Testis (tissue), 2 donors: ENCODE measurements around the gene ITPR2.

Experiments
- POLR2A ChIP-seq: fragments of 450-650 bp; IDR thresholded peaks from one replicate; pipeline ENCODE4 v1.6.1; 2017; ENCODE audit warnings: antibody characterized with exemption, mild to moderate bottlenecking, moderate library complexity
- TF ChIP-seq, protein P1 (sequence below), 3 experiments: fragments of 450-650 bp in 2 of 3; fragments of 200-600 bp in 1 of 3; sonication (generic) in 1 of 3; IDR thresholded peaks; one replicate each; pipeline ENCODE4 v1.5.1; 2016 to 2019; ENCODE audit warnings: antibody characterized with exemption in 3 of 3, mild to moderate bottlenecking in 2 of 3, moderate library complexity in 1 of 3

- TF ChIP-seq, protein P1, sequence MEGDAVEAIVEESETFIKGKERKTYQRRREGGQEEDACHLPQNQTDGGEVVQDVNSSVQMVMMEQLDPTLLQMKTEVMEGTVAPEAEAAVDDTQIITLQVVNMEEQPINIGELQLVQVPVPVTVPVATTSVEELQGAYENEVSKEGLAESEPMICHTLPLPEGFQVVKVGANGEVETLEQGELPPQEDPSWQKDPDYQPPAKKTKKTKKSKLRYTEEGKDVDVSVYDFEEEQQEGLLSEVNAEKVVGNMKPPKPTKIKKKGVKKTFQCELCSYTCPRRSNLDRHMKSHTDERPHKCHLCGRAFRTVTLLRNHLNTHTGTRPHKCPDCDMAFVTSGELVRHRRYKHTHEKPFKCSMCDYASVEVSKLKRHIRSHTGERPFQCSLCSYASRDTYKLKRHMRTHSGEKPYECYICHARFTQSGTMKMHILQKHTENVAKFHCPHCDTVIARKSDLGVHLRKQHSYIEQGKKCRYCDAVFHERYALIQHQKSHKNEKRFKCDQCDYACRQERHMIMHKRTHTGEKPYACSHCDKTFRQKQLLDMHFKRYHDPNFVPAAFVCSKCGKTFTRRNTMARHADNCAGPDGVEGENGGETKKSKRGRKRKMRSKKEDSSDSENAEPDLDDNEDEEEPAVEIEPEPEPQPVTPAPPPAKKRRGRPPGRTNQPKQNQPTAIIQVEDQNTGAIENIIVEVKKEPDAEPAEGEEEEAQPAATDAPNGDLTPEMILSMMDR (IDR thresholded peaks at IDR 0.05) = no peak
- no peak for TF ChIP-seq POLR2A
Observed at GRCh38 chr12:26309634-26310033, 523.4 kb downstream of the ITPR2 start.
